MM.1S (cell line): ENCODE data around the gene WWC2.

Experiments
- DNase-seq: peaks from one replicate; pipeline ENCODE4 v3.0.0-alpha.2; 2015
- H2AFZ ChIP-seq: fragments of 300-600 bp; sonication (generic); 2 replicates; pipeline ENCODE4 v1.6.0; 2016; ENCODE audit warnings: antibody characterized with exemption, low read length
- H3F3A ChIP-seq: fragments of 300-600 bp; sonication (generic); 2 replicates; pipeline ENCODE4 v1.6.1; 2016; ENCODE audit warnings: mild to moderate bottlenecking, antibody characterized with exemption, low read length, moderate library complexity, mixed read lengths; ENCODE audit not compliant: insufficient read depth
- H3K27ac ChIP-seq: fragments of 300-600 bp; sonication (generic); 2 replicates; pipeline ENCODE4 v1.5.1; 2016; ENCODE audit warnings: mild to moderate bottlenecking, low read length
- H3K27me3 ChIP-seq: fragments of 300-600 bp; sonication (generic); replicated peaks from 2 replicates; pipeline ENCODE4 v1.6.0; 2016; ENCODE audit warnings: low read length; ENCODE audit not compliant: insufficient read depth
- H3K36me3 ChIP-seq: fragments of 300-600 bp; sonication (generic); replicated peaks from 2 replicates; pipeline ENCODE4 v1.6.1; 2016; ENCODE audit warnings: mild to moderate bottlenecking, low read length, mixed read lengths; ENCODE audit not compliant: insufficient read depth
- H3K4me1 ChIP-seq: fragments of 300-600 bp; sonication (generic); 2 replicates; pipeline ENCODE4 v1.6.1; 2016; ENCODE audit warnings: low read length, mixed read lengths
- H3K4me2 ChIP-seq: fragments of 300-600 bp; sonication (generic); 2 replicates; pipeline ENCODE4 v1.6.0; 2016; ENCODE audit warnings: low read depth, low read length
- H3K4me3 ChIP-seq: fragments of 300-600 bp; sonication (generic); 2 replicates; pipeline ENCODE4 v1.5.1; 2016; ENCODE audit warnings: low read length, mixed read lengths
- H3K79me2 ChIP-seq: fragments of 300-600 bp; sonication (generic); 2 replicates; pipeline ENCODE4 v1.6.1; 2016; ENCODE audit warnings: mixed run types, low read length, mixed read lengths
- H3K9ac ChIP-seq: fragments of 300-600 bp; sonication (generic); 2 replicates; pipeline ENCODE4 v1.6.1; 2016; ENCODE audit warnings: low read length, mixed read lengths
- H3K9me2 ChIP-seq: fragments of 300-600 bp; sonication (generic); replicated peaks from 2 replicates; pipeline ENCODE4 v1.6.1; 2016; ENCODE audit warnings: mild to moderate bottlenecking, low read length, mixed read lengths; ENCODE audit not compliant: insufficient read depth
- H3K9me3 ChIP-seq: fragments of 300-600 bp; sonication (generic); replicated peaks from 2 replicates; pipeline ENCODE4 v1.6.1; 2016; ENCODE audit warnings: mild to moderate bottlenecking, low read length, mixed read lengths; ENCODE audit not compliant: insufficient read depth
- H4K20me1 ChIP-seq: fragments of 300-600 bp; sonication (generic); 2 replicates; pipeline ENCODE4 v1.6.1; 2016; ENCODE audit warnings: mild to moderate bottlenecking, low read length, moderate library complexity, mixed read lengths; ENCODE audit not compliant: insufficient read depth
- CTCF ChIP-seq: fragments of 300-600 bp; sonication (generic); IDR thresholded peaks from 2 replicates; pipeline ENCODE4 v1.5.1; 2016; ENCODE audit warnings: antibody characterized with exemption, low read length, mixed read lengths
- EZH2 ChIP-seq: fragments of 300-600 bp; sonication (generic); optimal IDR thresholded peaks from 2 replicates; pipeline ENCODE3; 2017; ENCODE audit warnings: low read depth, mild to moderate bottlenecking, antibody characterized with exemption, low read length, mixed read lengths
- EZH2phosphoT487 ChIP-seq: fragments of 300-600 bp; sonication (generic); IDR thresholded peaks from 2 replicates; pipeline ENCODE4 v1.6.1; 2018; ENCODE audit warnings: antibody characterized with exemption, low read length

WWC2 gene

GRCh38 chr4:183205709-183206108 lies 106.7 kb downstream of the WWC2 start:
- Histone ChIP-seq H3K79me2 (no peaks in the 10 kb centered on the region), H3K4me1 (no peaks in the 10 kb centered on the region), H3K9me2 (no peaks in the 10 kb centered on the region), H3K4me3 (no peak overlapping the region), H3K9me3 (no peaks in the 10 kb centered on the region), H3K27me3 (no peaks in the 10 kb centered on the region), H4K20me1 (no peaks in the 10 kb centered on the region), H3F3A (no peaks in the 10 kb centered on the region), H3K27ac (no peak overlapping the region), H2AFZ (no peak overlapping the region), H3K4me2 (no peak overlapping the region), H3K36me3 (no peaks in the 10 kb centered on the region), H3K9ac (no peak overlapping the region)
- no peak for TF ChIP-seq EZH2phosphoT487
- TF ChIP-seq EZH2 = no peak
- no peak for TF ChIP-seq CTCF
- no peak for DNase-seq

- Histone ChIP-seq H3K9ac (no peak overlapping the region), H3K9me2 (no peaks in the 10 kb centered on the region), H4K20me1 (no peaks in the 10 kb centered on the region), H3K4me3 (no peak overlapping the region), H3K36me3 (no peaks in the 10 kb centered on the region), H3K4me2 (no peak overlapping the region), H3K27ac (no peak overlapping the region), H3K79me2 (no peaks in the 10 kb centered on the region), H3F3A (no peaks in the 10 kb centered on the region), H3K4me1 (peaks cover 12% of the 10 kb centered on the region; the same call in 1 of the 2 replicates), H2AFZ (no peak overlapping the region), H3K9me3 (no peaks in the 10 kb centered on the region), H3K27me3 (no peaks in the 10 kb centered on the region)
- TF ChIP-seq EZH2phosphoT487 (no peak), EZH2 (no peak), CTCF (no peak)
- no peak for DNase-seq
Observed at GRCh38 chr4:183211533-183211932, 112.5 kb downstream of the WWC2 start.

- Histone ChIP-seq H3K4me2 (no peak overlapping the region), H4K20me1 (no peaks in the 10 kb centered on the region), H3F3A (no peaks in the 10 kb centered on the region), H3K4me3 (no peak overlapping the region), H3K27me3 (no peaks in the 10 kb centered on the region), H3K9me2 (no peaks in the 10 kb centered on the region), H3K36me3 (no peaks in the 10 kb centered on the region), H3K27ac (no peak overlapping the region), H3K4me1 (peaks cover 12% of the 10 kb centered on the region; the same call in 1 of the 2 replicates), H2AFZ (no peak overlapping the region), H3K9ac (no peak overlapping the region), H3K9me3 (no peaks in the 10 kb centered on the region), H3K79me2 (no peaks in the 10 kb centered on the region)
- TF ChIP-seq CTCF (no peak), EZH2phosphoT487 (no peak), EZH2 (no peak)
- DNase-seq = no peak
Observed at GRCh38 chr4:183213996-183214395, 114.9 kb downstream of the WWC2 start.
